Testis (tissue), 5 donors: ENCODE measurements around the gene DLGAP3. TPM values are rescaled to one million over a fixed set of nuclear protein-coding genes. Genes with fewer than 3 reads are reported as not detected.

Experiments used
- DNase-seq: peaks from one replicate; pipeline ENCODE4 v3.0.0-alpha.2; 2019
- H3K27ac ChIP-seq, 2 donors: fragments of 200-600 bp; sonication (generic); one replicate each; pipeline ENCODE4 v1.5.1; 2019
- H3K27me3 ChIP-seq: fragments of 200-600 bp; sonication (generic); one replicate; pipeline ENCODE4 v1.5.1; 2019
- H3K36me3 ChIP-seq: fragments of 200-600 bp; sonication (generic); one replicate; pipeline ENCODE4 v1.5.1; 2017; ENCODE audit warnings: low read depth; ENCODE audit errors: missing control alignments
- H3K4me1 ChIP-seq: fragments of 200-600 bp; sonication (generic); one replicate; pipeline ENCODE4 v1.5.1; 2019
- H3K4me3 ChIP-seq, 2 donors: fragments of 200-600 bp; sonication (generic); one replicate each; pipeline ENCODE4 v1.5.1; 2017 to 2019
- H3K9me3 ChIP-seq: fragments of 200-600 bp; sonication (generic); one replicate; pipeline ENCODE4 v1.5.1; 2017
- POLR2A ChIP-seq: fragments of 450-650 bp; IDR thresholded peaks from one replicate; pipeline ENCODE4 v1.6.1; 2017; ENCODE audit warnings: antibody characterized with exemption, mild to moderate bottlenecking, moderate library complexity
- WGBS, 2 donors: methylation state at CpG; one replicate each; pipeline ENCODE4 v1.1.5; 2018; 5-methylcytosine and 5-hydroxymethylcytosine counted together
- intact Hi-C: fragments of 100-400 bp; cut with DNase I; formaldehyde crosslinking; loops from one replicate; pipeline ENCODE4 v1.15.1; 2023; ENCODE audit warnings: low total_unique reads
- long read RNA-seq, 2 donors: transcript quantifications; one replicate each; lab custom pipeline, GENCODE V29; 2026
- polyA plus RNA-seq: library from polyadenylated mRNA; stranded (reverse); fragments of 350-450 nt; fragmentation: Illumina TruSeq; extraction: RNeasy Lipid Tissue Mini Kit (QIAGEN cat#74804); gene quantifications from one replicate; pipeline ENCODE4 v1.2.3, GENCODE V29; 2014; ENCODE audit warnings: low read depth, low replicate concordance; ENCODE audit not compliant: insufficient read depth
- total RNA-seq, 2 donors: library from RNA; depleted of rRNA; stranded (reverse); fragments of >200 nt; gene quantifications; one replicate each; pipeline ENCODE4 v1.2.3, GENCODE V29; 2016
- TF ChIP-seq, protein P1 (sequence below), 3 experiments: fragments of 450-650 bp in 2 of 3; fragments of 200-600 bp in 1 of 3; sonication (generic) in 1 of 3; IDR thresholded peaks; one replicate each; pipeline ENCODE4 v1.5.1; 2016 to 2019; ENCODE audit warnings: antibody characterized with exemption in 3 of 3, mild to moderate bottlenecking in 2 of 3, moderate library complexity in 1 of 3

DLGAP3 gene, protein sequence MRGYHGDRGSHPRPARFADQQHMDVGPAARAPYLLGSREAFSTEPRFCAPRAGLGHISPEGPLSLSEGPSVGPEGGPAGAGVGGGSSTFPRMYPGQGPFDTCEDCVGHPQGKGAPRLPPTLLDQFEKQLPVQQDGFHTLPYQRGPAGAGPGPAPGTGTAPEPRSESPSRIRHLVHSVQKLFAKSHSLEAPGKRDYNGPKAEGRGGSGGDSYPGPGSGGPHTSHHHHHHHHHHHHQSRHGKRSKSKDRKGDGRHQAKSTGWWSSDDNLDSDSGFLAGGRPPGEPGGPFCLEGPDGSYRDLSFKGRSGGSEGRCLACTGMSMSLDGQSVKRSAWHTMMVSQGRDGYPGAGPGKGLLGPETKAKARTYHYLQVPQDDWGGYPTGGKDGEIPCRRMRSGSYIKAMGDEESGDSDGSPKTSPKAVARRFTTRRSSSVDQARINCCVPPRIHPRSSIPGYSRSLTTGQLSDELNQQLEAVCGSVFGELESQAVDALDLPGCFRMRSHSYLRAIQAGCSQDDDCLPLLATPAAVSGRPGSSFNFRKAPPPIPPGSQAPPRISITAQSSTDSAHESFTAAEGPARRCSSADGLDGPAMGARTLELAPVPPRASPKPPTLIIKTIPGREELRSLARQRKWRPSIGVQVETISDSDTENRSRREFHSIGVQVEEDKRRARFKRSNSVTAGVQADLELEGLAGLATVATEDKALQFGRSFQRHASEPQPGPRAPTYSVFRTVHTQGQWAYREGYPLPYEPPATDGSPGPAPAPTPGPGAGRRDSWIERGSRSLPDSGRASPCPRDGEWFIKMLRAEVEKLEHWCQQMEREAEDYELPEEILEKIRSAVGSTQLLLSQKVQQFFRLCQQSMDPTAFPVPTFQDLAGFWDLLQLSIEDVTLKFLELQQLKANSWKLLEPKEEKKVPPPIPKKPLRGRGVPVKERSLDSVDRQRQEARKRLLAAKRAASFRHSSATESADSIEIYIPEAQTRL
- total RNA-seq = 10 to 100 TPM; 19.8 to 22.5 TPM
- polyA plus RNA-seq = 10.6 TPM
- long read RNA-seq, donor 1 = 0 reads
- long read RNA-seq, donor 2 = 0 reads

DNA sequence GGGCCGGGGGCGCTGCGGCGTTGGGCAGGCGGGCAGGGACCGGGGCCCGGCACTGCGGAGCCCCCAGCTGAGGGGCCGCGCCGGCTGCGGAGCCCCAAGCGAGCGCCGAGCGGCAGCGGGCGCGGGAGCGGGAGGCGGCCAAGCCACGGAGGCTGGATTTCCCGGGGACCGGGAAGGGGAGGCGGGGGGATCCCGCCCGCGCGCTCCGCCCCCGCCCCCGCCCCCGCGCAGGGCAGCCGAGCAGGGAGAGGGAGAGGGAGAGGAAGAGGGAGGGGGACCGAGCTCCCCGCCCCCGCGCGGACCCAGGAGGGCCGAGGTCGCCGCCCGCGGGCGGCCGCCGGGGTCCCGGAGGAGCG lies at the start of gene DLGAP3:
TSS of gene DLGAP3 (minus strand) at position 154 of the 356 bp plus-strand sequence. CDS start 24,267 bp downstream, outside the sequence.
- TF ChIP-seq, protein P1, sequence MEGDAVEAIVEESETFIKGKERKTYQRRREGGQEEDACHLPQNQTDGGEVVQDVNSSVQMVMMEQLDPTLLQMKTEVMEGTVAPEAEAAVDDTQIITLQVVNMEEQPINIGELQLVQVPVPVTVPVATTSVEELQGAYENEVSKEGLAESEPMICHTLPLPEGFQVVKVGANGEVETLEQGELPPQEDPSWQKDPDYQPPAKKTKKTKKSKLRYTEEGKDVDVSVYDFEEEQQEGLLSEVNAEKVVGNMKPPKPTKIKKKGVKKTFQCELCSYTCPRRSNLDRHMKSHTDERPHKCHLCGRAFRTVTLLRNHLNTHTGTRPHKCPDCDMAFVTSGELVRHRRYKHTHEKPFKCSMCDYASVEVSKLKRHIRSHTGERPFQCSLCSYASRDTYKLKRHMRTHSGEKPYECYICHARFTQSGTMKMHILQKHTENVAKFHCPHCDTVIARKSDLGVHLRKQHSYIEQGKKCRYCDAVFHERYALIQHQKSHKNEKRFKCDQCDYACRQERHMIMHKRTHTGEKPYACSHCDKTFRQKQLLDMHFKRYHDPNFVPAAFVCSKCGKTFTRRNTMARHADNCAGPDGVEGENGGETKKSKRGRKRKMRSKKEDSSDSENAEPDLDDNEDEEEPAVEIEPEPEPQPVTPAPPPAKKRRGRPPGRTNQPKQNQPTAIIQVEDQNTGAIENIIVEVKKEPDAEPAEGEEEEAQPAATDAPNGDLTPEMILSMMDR (IDR thresholded peaks at IDR 0.05) = no peak
- no peak for TF ChIP-seq POLR2A
- 0 to 2% methylated on average over 5 to 45 of the region's 50 CpGs for WGBS, 2 donors
- Histone ChIP-seq H3K27ac (no peak within 1 kb of the TSS), H3K36me3 (no peaks in the 10 kb centered on the region), H3K4me1 (peaks cover 5% of the 10 kb centered on the region), H3K27me3 (no peaks in the 10 kb centered on the region), H3K9me3 (no peaks in the 10 kb centered on the region), H3K4me3 (peak within 1 kb of the TSS; percentile 44)
- intact Hi-C loops = no loop called here
- DNase-seq = no peak

DNA sequence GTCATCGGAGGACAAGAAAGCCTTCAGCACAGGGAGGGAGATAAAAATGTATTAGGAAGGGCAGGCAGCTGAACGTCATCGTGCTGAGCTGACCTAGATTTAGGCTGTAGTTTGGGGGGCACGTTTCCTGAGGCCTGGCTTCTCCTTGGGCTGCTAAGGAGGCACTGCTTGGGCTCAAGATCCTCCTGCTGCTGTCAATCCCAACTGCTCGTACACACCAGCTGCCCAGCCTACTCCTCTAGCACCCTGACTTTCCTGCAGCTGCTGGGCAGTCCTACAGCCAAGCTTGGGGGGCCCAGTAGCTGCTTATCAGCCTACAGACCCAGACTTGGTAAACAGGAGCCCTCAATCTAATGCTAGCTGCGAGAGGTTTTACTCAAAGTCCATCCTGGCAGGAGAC lies 49.5 kb upstream of the DLGAP3 start:
- H3K27me3 ChIP-seq = no peaks in the 10 kb centered on the region
- DNase-seq = no peak
- intact Hi-C loops = no loop called here
- H3K9me3 ChIP-seq = no peaks in the 10 kb centered on the region
- no peaks in the 10 kb centered on the region for H3K36me3 ChIP-seq
- WGBS, 2 donors = 34 to 62% methylated on average over 5 to 6 of the region's 6 CpGs
- TF ChIP-seq, protein P1 (IDR thresholded peaks at IDR 0.05) = no peak
- TF ChIP-seq POLR2A = no peak
- H3K4me1 ChIP-seq = peaks cover 41% of the 10 kb centered on the region
- H3K4me3 ChIP-seq = no peak overlapping the region
- peak overlapping the region in 1 of 2 donors; percentile 4 for H3K27ac ChIP-seq

- DNase-seq = no peak
- TF ChIP-seq, protein P1 (IDR thresholded peaks at IDR 0.05) = no peak
- no peak for TF ChIP-seq POLR2A
- intact Hi-C loops = no loop called here
- Histone ChIP-seq H3K4me1 (peaks cover 33% of the 10 kb centered on the region), H3K36me3 (no peaks in the 10 kb centered on the region), H3K4me3 (no peak overlapping the region), H3K9me3 (no peaks in the 10 kb centered on the region), H3K27ac (peak overlapping the region in 1 of 2 donors; percentile 71), H3K27me3 (no peaks in the 10 kb centered on the region)
- WGBS, 2 donors = 69% methylated on average over 2 of the region's 2 CpGs
These were observed 48.4 kb upstream of the DLGAP3 start for GRCh38 chr1:34977858-34978257.

- DNase-seq = peak; percentile 27
- Histone ChIP-seq H3K27ac (peak overlapping the region in 1 of 2 donors; percentile 71), H3K36me3 (no peaks in the 10 kb centered on the region), H3K9me3 (no peaks in the 10 kb centered on the region), H3K27me3 (no peaks in the 10 kb centered on the region), H3K4me3 (no peak overlapping the region), H3K4me1 (peaks cover 33% of the 10 kb centered on the region)
- 37 to 49% methylated on average over 2 to 13 of the region's 13 CpGs for WGBS, 2 donors
- TF ChIP-seq, protein P1 (IDR thresholded peaks at IDR 0.05) = no peak
- no peak for TF ChIP-seq POLR2A
- intact Hi-C loops = no loop called here
These were observed 47.7 kb upstream of the DLGAP3 start for GRCh38 chr1:34977210-34977471.
